ENCODE measurements around the gene LRRC61.

Gene LRRC61

GRCh38 chr7:150365194-150365593, 42.0 kb downstream of the LRRC61 start:
- FAIRE-seq (no peak), DNase-seq (ENCODE audit: insufficient read length, low spot score) (no peak)
- no peak for TF ChIP-seq POU2F2 (IDR thresholded peaks at IDR 0.05; ENCODE audit: low read depth, low read length)
- no peak for TF ChIP-seq POLR2A (IDR thresholded peaks at IDR 0.05; ENCODE audit: low read depth, low read length)
- no peak for TF ChIP-seq SPI1 (IDR thresholded peaks at IDR 0.05; ENCODE audit: low read depth, low read length)
- TF ChIP-seq TAF1 (IDR thresholded peaks at IDR 0.05; ENCODE audit: low read depth, low read length), result no peak
- no peak for TF ChIP-seq POLR2AphosphoS5 (IDR thresholded peaks at IDR 0.05; ENCODE audit: low read depth, low read length)
- TF ChIP-seq PAX5 (IDR thresholded peaks at IDR 0.05; ENCODE audit: insufficient read depth, low read length, severe bottlenecking), result no peak

- FAIRE-seq (no peak), DNase-seq (ENCODE audit: insufficient read length, low spot score) (no peak)
- TF ChIP-seq POU2F2 (IDR thresholded peaks at IDR 0.05; ENCODE audit: low read depth, low read length) (no peak), PAX5 (IDR thresholded peaks at IDR 0.05; ENCODE audit: insufficient read depth, low read length, severe bottlenecking) (no peak), POLR2A (IDR thresholded peaks at IDR 0.05; ENCODE audit: low read depth, low read length) (no peak), SPI1 (IDR thresholded peaks at IDR 0.05; ENCODE audit: low read depth, low read length) (no peak), POLR2AphosphoS5 (IDR thresholded peaks at IDR 0.05; ENCODE audit: low read depth, low read length) (no peak), TAF1 (IDR thresholded peaks at IDR 0.05; ENCODE audit: low read depth, low read length) (no peak)
Observed at GRCh38 chr7:150365673-150366398, 42.7 kb downstream of the LRRC61 start.

- FAIRE-seq, result no peak
- no peak for TF ChIP-seq POLR2A (IDR thresholded peaks at IDR 0.05; ENCODE audit: low read depth, low read length)
- no peak for TF ChIP-seq TAF1 (IDR thresholded peaks at IDR 0.05; ENCODE audit: low read depth, low read length)
- TF ChIP-seq PAX5 (IDR thresholded peaks at IDR 0.05; ENCODE audit: insufficient read depth, low read length, severe bottlenecking), result no peak
- no peak for TF ChIP-seq POU2F2 (IDR thresholded peaks at IDR 0.05; ENCODE audit: low read depth, low read length)
- no peak for TF ChIP-seq POLR2AphosphoS5 (IDR thresholded peaks at IDR 0.05; ENCODE audit: low read depth, low read length)
- no peak for TF ChIP-seq SPI1 (IDR thresholded peaks at IDR 0.05; ENCODE audit: low read depth, low read length)
- no peak for DNase-seq (ENCODE audit: insufficient read length, low spot score)
Observed at GRCh38 chr7:150367677-150368095, 44.5 kb downstream of the LRRC61 start.

GRCh38 chr7:150368096-150368883, 45.1 kb downstream of the LRRC61 start, which contains the start of gene REPIN1:
Gene REPIN1 (plus strand): TSS chr7:150368822. CDS start chr7:150369712, 890 bp downstream.
- peak; percentile 24 for TF ChIP-seq PAX5 (IDR thresholded peaks at IDR 0.05; ENCODE audit: insufficient read depth, low read length, severe bottlenecking)
- peak; percentile 32; the same call in 1 of the 2 replicates for TF ChIP-seq POLR2AphosphoS5 (IDR thresholded peaks at IDR 0.05; ENCODE audit: low read depth, low read length)
- no peak; the same call in none of the 2 replicates for TF ChIP-seq TAF1 (IDR thresholded peaks at IDR 0.05; ENCODE audit: low read depth, low read length)
- peak; percentile 81 for FAIRE-seq
- DNase-seq (ENCODE audit: insufficient read length, low spot score), result peak; percentile 79

- FAIRE-seq, result peak; percentile 89
- peak; percentile 62 for DNase-seq (ENCODE audit: insufficient read length, low spot score)
- TF ChIP-seq TAF1 (IDR thresholded peaks at IDR 0.05; ENCODE audit: low read depth, low read length) (peak; percentile 29), SPI1 (IDR thresholded peaks at IDR 0.05; ENCODE audit: low read depth, low read length) (peak; percentile 74), POU2F2 (IDR thresholded peaks at IDR 0.05; ENCODE audit: low read depth, low read length) (no peak), PAX5 (IDR thresholded peaks at IDR 0.05; ENCODE audit: insufficient read depth, low read length, severe bottlenecking) (no peak), POLR2AphosphoS5 (IDR thresholded peaks at IDR 0.05; ENCODE audit: low read depth, low read length) (peak; percentile 79), POLR2A (IDR thresholded peaks at IDR 0.05; ENCODE audit: low read depth, low read length) (peak; percentile 58; the same call in 1 of the 2 replicates)
Observed at GRCh38 chr7:150368884-150369747, 46.0 kb downstream of the LRRC61 start.

- 0 out of 2 replicates have a peak, but pooled peaks have one; percentile 11 for TF ChIP-seq POLR2AphosphoS5 (IDR thresholded peaks at IDR 0.05; ENCODE audit: low read depth, low read length)
- no peak for TF ChIP-seq SPI1 (IDR thresholded peaks at IDR 0.05; ENCODE audit: low read depth, low read length)
- FAIRE-seq (no peak), DNase-seq (ENCODE audit: insufficient read length, low spot score) (no peak)
Observed at GRCh38 chr7:150369748-150370501, 46.8 kb downstream of the LRRC61 start.

GRCh38 chr7:150370612-150371071, 47.5 kb downstream of the LRRC61 start:
- no peak for TF ChIP-seq TAF1 (IDR thresholded peaks at IDR 0.05; ENCODE audit: low read depth, low read length)
- TF ChIP-seq SPI1 (IDR thresholded peaks at IDR 0.05; ENCODE audit: low read depth, low read length), result no peak
- no peak for TF ChIP-seq POLR2AphosphoS5 (IDR thresholded peaks at IDR 0.05; ENCODE audit: low read depth, low read length)
- TF ChIP-seq POLR2A (IDR thresholded peaks at IDR 0.05; ENCODE audit: low read depth, low read length), result no peak
- TF ChIP-seq PAX5 (IDR thresholded peaks at IDR 0.05; ENCODE audit: insufficient read depth, low read length, severe bottlenecking), result no peak
- TF ChIP-seq POU2F2 (IDR thresholded peaks at IDR 0.05; ENCODE audit: low read depth, low read length), result no peak
- no peak for FAIRE-seq
- DNase-seq (ENCODE audit: insufficient read length, low spot score), result no peak
